Astrocyte (in vitro differentiated cells and primary cell): ENCODE data around the gene AP1B1. TPM values are rescaled to one million over a fixed set of nuclear protein-coding genes. Genes with fewer than 3 reads are reported as not detected.

Experiments used
- DNase-seq: peaks from one replicate; pipeline ENCODE4 v3.0.0-alpha.2; 2010; ENCODE audit warnings: low read depth
- FAIRE-seq: peaks from 2 replicates; lab custom pipeline; 2011; peaks lifted over from hg19 to GRCh38; lab: Jason Lieb, UNC
- H2AFZ ChIP-seq: 2 replicates; pipeline ENCODE4 v1.6.0; 2012; ENCODE audit warnings: low read depth, low read length, inconsistent platforms
- H3K27ac ChIP-seq: 2 replicates; pipeline ENCODE4 v1.5.1; 2011; ENCODE audit warnings: low read depth, low read length, inconsistent platforms
- H3K27me3 ChIP-seq: 2 replicates; pipeline ENCODE4 v1.6.0; 2011; ENCODE audit warnings: low read length, inconsistent platforms; ENCODE audit not compliant: insufficient read depth
- H3K36me3 ChIP-seq: 2 replicates; pipeline ENCODE4 v1.5.1; 2011; ENCODE audit warnings: low read length, inconsistent platforms; ENCODE audit not compliant: insufficient read depth
- H3K4me1 ChIP-seq: 2 replicates; pipeline ENCODE4 v1.5.1; 2011; ENCODE audit warnings: low read length, inconsistent platforms; ENCODE audit not compliant: insufficient read depth
- H3K4me2 ChIP-seq: 2 replicates; pipeline ENCODE4 v1.6.0; 2012; ENCODE audit warnings: low read length, inconsistent platforms
- H3K4me3 ChIP-seq: 2 replicates; pipeline ENCODE4 v1.5.1; 2011; ENCODE audit warnings: low read depth, mild to moderate bottlenecking, low read length, inconsistent platforms; ENCODE audit not compliant: insufficient read depth
- H3K79me2 ChIP-seq: 2 replicates; pipeline ENCODE4 v1.6.0; 2012; ENCODE audit warnings: mild to moderate bottlenecking, low read length, inconsistent platforms; ENCODE audit not compliant: insufficient read depth
- H3K9ac ChIP-seq: 2 replicates; pipeline ENCODE4 v1.6.0; 2012; ENCODE audit warnings: mild to moderate bottlenecking, low read length, inconsistent platforms
- H3K9me3 ChIP-seq: 2 replicates; pipeline ENCODE4 v1.5.1; 2012; ENCODE audit warnings: low read depth, mild to moderate bottlenecking, low read length, inconsistent platforms; ENCODE audit not compliant: insufficient read depth
- H4K20me1 ChIP-seq: 2 replicates; pipeline ENCODE4 v1.6.0; 2012; ENCODE audit warnings: low read length, inconsistent platforms; ENCODE audit not compliant: insufficient read depth
- H3K27ac Mint-ChIP-seq: one replicate; pipeline ENCODE4 v1.8.0; 2021; ENCODE audit warnings: mild to moderate bottlenecking, mixed read lengths; ENCODE audit not compliant: unreplicated experiment
- H3K27me3 Mint-ChIP-seq: one replicate; pipeline ENCODE4 v1.8.0; 2021; ENCODE audit warnings: low read depth, mixed read lengths; ENCODE audit not compliant: unreplicated experiment
- H3K36me3 Mint-ChIP-seq: one replicate; pipeline ENCODE4 v1.8.0; 2021; ENCODE audit warnings: low read depth, mixed read lengths; ENCODE audit not compliant: unreplicated experiment
- H3K4me1 Mint-ChIP-seq: one replicate; pipeline ENCODE4 v1.8.0; 2021; ENCODE audit warnings: low read depth, mixed read lengths; ENCODE audit not compliant: unreplicated experiment
- H3K4me3 Mint-ChIP-seq: one replicate; pipeline ENCODE4 v1.8.0; 2021; ENCODE audit warnings: mild to moderate bottlenecking, moderate library complexity, mixed read lengths; ENCODE audit not compliant: unreplicated experiment
- H3K9me3 Mint-ChIP-seq: one replicate; pipeline ENCODE4 v1.8.0; 2021; ENCODE audit warnings: mild to moderate bottlenecking, mixed read lengths; ENCODE audit not compliant: unreplicated experiment
- EZH2 ChIP-seq: IDR thresholded peaks from 2 replicates; pipeline ENCODE4 v1.6.1; 2012; ENCODE audit warnings: mild to moderate bottlenecking, low read length, inconsistent platforms; ENCODE audit not compliant: insufficient read depth
- total RNA-seq: library from RNA; stranded (reverse); gene quantifications from 2 replicates; pipeline ENCODE4 v1.2.1, GENCODE V29; 2021
- TF ChIP-seq, protein P1 (sequence below): IDR thresholded peaks from 2 replicates; pipeline ENCODE4 v1.5.1; 2011; ENCODE audit warnings: low read depth, mild to moderate bottlenecking, inconsistent platforms, low read length, moderate library complexity; ENCODE audit not compliant: insufficient read depth

AP1B1 gene
- total RNA-seq, 1 donor from 2014 or later: 69.5 TPM

DNA sequence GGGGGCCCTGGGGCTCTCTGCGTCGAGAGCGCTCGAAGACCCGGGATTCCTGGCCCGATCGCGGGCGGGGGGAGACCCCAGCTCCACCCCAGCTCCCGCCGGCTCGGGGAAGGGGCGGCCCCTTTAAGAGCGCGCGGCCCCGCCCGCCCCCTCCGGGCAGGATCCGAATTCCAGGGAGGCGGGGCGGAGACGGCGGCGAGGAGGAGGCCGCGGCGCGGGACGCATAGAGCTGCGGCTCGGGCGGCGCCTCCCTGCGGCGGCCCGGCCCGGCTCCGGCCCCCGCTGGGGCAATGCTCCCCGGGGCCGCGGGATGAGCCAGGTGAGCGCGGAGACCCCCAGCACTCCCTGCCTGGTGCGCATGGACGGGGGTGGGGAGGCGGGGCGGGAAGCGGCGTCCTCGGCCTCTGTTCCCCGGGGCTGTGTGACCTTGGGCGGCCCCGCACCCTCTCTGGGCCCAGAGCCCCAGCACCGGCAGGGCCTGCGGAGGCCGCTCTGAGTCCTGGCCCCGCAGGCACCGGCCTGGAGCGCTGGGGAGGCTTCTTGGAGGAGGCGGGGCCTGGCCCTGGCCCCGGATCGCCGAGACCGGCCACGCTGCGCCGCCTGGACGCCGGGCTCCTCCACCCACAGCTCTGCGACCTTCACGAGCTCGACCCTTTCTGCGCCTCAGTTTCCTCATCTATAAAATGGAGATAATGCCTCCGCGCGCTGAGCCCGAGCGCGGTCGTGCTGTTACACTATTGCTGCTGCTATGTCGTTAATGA, 81.4 kb downstream of the AP1B1 start:
- no peak for FAIRE-seq

DNA sequence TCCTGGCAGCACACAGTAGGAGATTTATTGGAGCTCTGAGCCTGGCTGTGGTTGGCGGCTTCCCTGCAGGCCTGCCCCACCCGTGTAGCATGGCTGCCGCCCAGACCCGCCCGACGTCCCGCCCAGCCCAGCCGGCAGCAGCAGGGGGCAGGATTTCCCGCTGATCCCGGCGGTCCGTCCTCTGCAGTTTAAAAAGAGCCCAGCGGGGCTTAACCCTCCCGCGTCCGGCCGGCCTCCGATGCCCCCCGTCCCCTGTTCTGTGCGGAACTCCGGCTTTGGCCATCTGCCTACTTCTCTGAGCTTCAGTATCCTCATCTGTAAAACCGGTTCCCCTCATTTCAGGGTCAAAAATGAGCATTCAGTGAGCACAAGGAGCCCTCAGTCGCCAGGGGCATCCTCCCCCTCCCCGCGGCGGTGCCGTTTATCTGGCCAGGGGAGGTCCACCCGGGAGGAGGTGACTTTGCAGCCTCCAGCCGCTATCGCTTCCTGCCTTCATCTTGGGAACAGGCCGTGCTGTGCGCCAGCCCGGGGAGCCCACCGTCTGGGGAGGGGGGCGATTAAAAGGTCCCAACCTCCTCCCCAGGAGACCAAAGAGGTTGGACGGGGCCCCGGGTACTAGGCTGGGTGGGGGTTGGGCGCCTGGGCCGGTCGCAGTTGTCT, 82.1 kb downstream of the AP1B1 start, which contains the start of gene GAS2L1:
Gene GAS2L1, plus strand, starts transcription at position 476 of the 660 bp plus-strand sequence. CDS start 1,456 bp downstream, outside the sequence.
- Mint-ChIP-seq H3K4me3 (peak within 1 kb of the TSS; percentile 91), H3K9me3 (no peaks in the 10 kb centered on the region), H3K36me3 (peaks cover 1% of the 10 kb centered on the region), H3K4me1 (peaks cover 4% of the 10 kb centered on the region), H3K27me3 (no peaks in the 10 kb centered on the region), H3K27ac (peak within 1 kb of the TSS; percentile 83)
- DNase-seq: peak; percentile 57
- H3K4me2 ChIP-seq: peak within 1 kb of the TSS; percentile 92
- H3K79me2 ChIP-seq: peaks cover 34% of the 10 kb centered on the region
- no peaks in the 10 kb centered on the region for H3K36me3 ChIP-seq
- no peak for TF ChIP-seq EZH2
- TF ChIP-seq, protein P1, sequence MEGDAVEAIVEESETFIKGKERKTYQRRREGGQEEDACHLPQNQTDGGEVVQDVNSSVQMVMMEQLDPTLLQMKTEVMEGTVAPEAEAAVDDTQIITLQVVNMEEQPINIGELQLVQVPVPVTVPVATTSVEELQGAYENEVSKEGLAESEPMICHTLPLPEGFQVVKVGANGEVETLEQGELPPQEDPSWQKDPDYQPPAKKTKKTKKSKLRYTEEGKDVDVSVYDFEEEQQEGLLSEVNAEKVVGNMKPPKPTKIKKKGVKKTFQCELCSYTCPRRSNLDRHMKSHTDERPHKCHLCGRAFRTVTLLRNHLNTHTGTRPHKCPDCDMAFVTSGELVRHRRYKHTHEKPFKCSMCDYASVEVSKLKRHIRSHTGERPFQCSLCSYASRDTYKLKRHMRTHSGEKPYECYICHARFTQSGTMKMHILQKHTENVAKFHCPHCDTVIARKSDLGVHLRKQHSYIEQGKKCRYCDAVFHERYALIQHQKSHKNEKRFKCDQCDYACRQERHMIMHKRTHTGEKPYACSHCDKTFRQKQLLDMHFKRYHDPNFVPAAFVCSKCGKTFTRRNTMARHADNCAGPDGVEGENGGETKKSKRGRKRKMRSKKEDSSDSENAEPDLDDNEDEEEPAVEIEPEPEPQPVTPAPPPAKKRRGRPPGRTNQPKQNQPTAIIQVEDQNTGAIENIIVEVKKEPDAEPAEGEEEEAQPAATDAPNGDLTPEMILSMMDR: peak; percentile 18
- no peak for FAIRE-seq
- H3K9me3 ChIP-seq: no peaks in the 10 kb centered on the region
- peaks cover 46% of the 10 kb centered on the region for H3K4me1 ChIP-seq
- peak within 1 kb of the TSS; percentile 79 for H3K4me3 ChIP-seq
- H2AFZ ChIP-seq: peak within 1 kb of the TSS; percentile 90
- H3K9ac ChIP-seq: peak within 1 kb of the TSS; percentile 84
- H3K27ac ChIP-seq: peak within 1 kb of the TSS; percentile 78
- H4K20me1 ChIP-seq: peaks cover 22% of the 10 kb centered on the region
- H3K27me3 ChIP-seq: no peaks in the 10 kb centered on the region

More for the DNA sequence above, 81.4 kb downstream of the AP1B1 start:
- H3K27me3 ChIP-seq: no peaks in the 10 kb centered on the region
- no peak for DNase-seq
- H4K20me1 ChIP-seq: peaks cover 18% of the 10 kb centered on the region
- H3K9me3 Mint-ChIP-seq: no peaks in the 10 kb centered on the region
- H3K4me1 ChIP-seq: peaks cover 52% of the 10 kb centered on the region
- H3K36me3 ChIP-seq: no peaks in the 10 kb centered on the region
- no peak for TF ChIP-seq EZH2
- TF ChIP-seq, protein P1: no peak
- peak overlapping the region; percentile 83 for H3K27ac Mint-ChIP-seq
- H3K9ac ChIP-seq: peak overlapping the region; percentile 84
- H3K4me2 ChIP-seq: peak overlapping the region; percentile 92
- H3K27me3 Mint-ChIP-seq: no peaks in the 10 kb centered on the region
- peaks cover 1% of the 10 kb centered on the region for H3K36me3 Mint-ChIP-seq
- H2AFZ ChIP-seq: peak overlapping the region; percentile 90
- H3K9me3 ChIP-seq: no peaks in the 10 kb centered on the region
- H3K27ac ChIP-seq: peak overlapping the region; percentile 78
- H3K4me1 Mint-ChIP-seq: peaks cover 4% of the 10 kb centered on the region
- peaks cover 34% of the 10 kb centered on the region for H3K79me2 ChIP-seq
- peak overlapping the region; percentile 79 for H3K4me3 ChIP-seq
- peak overlapping the region; percentile 91 for H3K4me3 Mint-ChIP-seq
